K562 (cell line): Measurements from ENCODE around the gene STARD13. TPM values are rescaled to one million over a fixed set of nuclear protein-coding genes. Genes with fewer than 3 reads are reported as not detected.

Experiments used
- CBFB ChIP-seq: sonication (generic); formaldehyde crosslinking; IDR thresholded peaks from 2 replicates; pipeline ENCODE4 v1.4.0; 2020; ENCODE audit warnings: mild to moderate bottlenecking, missing genetic modification reagents
- HNRNPK ChIP-seq: fragments of 200-400 bp; formaldehyde crosslinking; IDR thresholded peaks from one replicate; pipeline ENCODE4 v1.6.1; 2018; ENCODE audit warnings: mild to moderate bottlenecking, low read depth, low read length; ENCODE audit not compliant: poor library complexity, severe bottlenecking
- PTTG1 ChIP-seq: fragments of 450-650 bp; IDR thresholded peaks from 2 replicates; pipeline ENCODE4 v1.6.1; 2016; ENCODE audit warnings: low read depth, mild to moderate bottlenecking, missing genetic modification characterization, missing compliant biosample characterization
- ZBTB7A ChIP-seq: IDR thresholded peaks from 2 replicates; pipeline ENCODE4 v1.6.1; 2011; ENCODE audit warnings: low read depth, mild to moderate bottlenecking, low read length, moderate library complexity, borderline replicate concordance; ENCODE audit not compliant: control insufficient read depth
- ZNF232 ChIP-seq: sonication (generic); formaldehyde crosslinking; IDR thresholded peaks from 2 replicates; pipeline ENCODE4 v1.8.0; 2022; ENCODE audit warnings: mild to moderate bottlenecking, missing genetic modification reagents
- ZNF445 ChIP-seq: fragments of 250-450 bp; sonication (Bioruptor Pico); IDR thresholded peaks from 2 replicates; pipeline ENCODE4 v1.4.0; 2020; ENCODE audit warnings: low read depth, mild to moderate bottlenecking, moderate library complexity
- ZNF830 ChIP-seq: fragments of 250-450 bp; sonication (Bioruptor Pico); IDR thresholded peaks from 2 replicates; pipeline ENCODE4 v1.5.0; 2021; ENCODE audit warnings: mild to moderate bottlenecking
- polyA plus RNA-seq, 8 experiments: library from polyadenylated mRNA; depleted of rRNA in 4 of 8; stranded (reverse) in 5 of 8; unstranded in 3 of 8; fragments of >200 nt; fragmentation: Nextera tagmentation in 2 of 8; fragmentation: Illumina TruSeq in 1 of 8; extraction: Ambion mirVana in 2 of 8; extraction: Trizol in 1 of 8; gene quantifications; 2 replicates each; pipeline versions ENCODE4 v1.2.1 to v1.2.3, GENCODE V29; 2011 to 2014; ENCODE audit warnings: inconsistent platforms in 1 of 8, missing spikeins in 1 of 8
- total RNA-seq, 7 experiments: library from RNA; depleted of rRNA in 6 of 7; stranded (reverse); fragments of >200 nt in 6 of 7; fragmentation: Illumina TruSeq in 2 of 7; extraction: Trizol in 2 of 7; gene quantifications; 2 replicates each; pipeline versions ENCODE4 v1.2.1 to v1.2.3, GENCODE V29; 2011 to 2021; ENCODE audit warnings: low replicate concordance in 1 of 7
- TF ChIP-seq, protein P1 (sequence below): fragments of 250-450 bp; sonication (Bioruptor Pico); IDR thresholded peaks from 2 replicates; pipeline ENCODE4 v1.8.0; 2022; ENCODE audit warnings: inconsistent platforms, mild to moderate bottlenecking, moderate library complexity, borderline replicate concordance
- TF ChIP-seq, protein P2 (sequence below): sonication (generic); formaldehyde crosslinking; IDR thresholded peaks from 2 replicates; pipeline ENCODE4 v1.8.1; 2023; ENCODE audit warnings: mild to moderate bottlenecking, missing genetic modification reagents

The STARD13 gene
- total and polyA plus RNA-seq, 9 of the 15 experiments (the other 6 are each of a cell fraction or from before 2014, with no cell fraction given), result 0.11 TPM; not detected in 8

DNA sequence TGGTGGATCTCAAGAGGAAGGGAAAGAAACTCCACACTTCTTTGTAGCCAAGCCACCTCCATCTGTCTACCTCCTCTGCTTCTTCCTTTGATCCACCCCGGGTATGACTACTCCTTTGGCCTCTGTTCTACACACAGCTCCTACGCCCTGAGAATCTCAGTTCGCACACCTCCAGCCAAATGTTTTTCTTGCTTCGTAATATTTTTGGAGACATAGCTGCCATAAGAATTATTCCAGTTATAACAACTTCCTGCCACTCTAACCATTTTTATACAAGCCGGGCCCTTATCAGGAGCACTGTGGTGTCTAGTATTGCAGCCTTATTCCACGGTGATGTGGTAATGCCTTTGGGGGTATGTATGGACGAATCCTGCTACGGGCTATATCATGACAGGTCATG, 126.7 kb downstream of the STARD13 start (continued):
- TF ChIP-seq PTTG1 (tag) (no peak), ZNF445 (CRISPR knock-in tag) (no peak), ZNF830 (CRISPR knock-in tag) (no peak), ZBTB7A (no peak), HNRNPK (no peak), ZNF232 (no peak), CBFB (CRISPR knock-in tag) (no peak)
- TF ChIP-seq, protein P1, sequence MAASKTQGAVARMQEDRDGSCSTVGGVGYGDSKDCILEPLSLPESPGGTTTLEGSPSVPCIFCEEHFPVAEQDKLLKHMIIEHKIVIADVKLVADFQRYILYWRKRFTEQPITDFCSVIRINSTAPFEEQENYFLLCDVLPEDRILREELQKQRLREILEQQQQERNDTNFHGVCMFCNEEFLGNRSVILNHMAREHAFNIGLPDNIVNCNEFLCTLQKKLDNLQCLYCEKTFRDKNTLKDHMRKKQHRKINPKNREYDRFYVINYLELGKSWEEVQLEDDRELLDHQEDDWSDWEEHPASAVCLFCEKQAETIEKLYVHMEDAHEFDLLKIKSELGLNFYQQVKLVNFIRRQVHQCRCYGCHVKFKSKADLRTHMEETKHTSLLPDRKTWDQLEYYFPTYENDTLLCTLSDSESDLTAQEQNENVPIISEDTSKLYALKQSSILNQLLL (CRISPR knock-in tag), result no peak
- TF ChIP-seq, protein P2, sequence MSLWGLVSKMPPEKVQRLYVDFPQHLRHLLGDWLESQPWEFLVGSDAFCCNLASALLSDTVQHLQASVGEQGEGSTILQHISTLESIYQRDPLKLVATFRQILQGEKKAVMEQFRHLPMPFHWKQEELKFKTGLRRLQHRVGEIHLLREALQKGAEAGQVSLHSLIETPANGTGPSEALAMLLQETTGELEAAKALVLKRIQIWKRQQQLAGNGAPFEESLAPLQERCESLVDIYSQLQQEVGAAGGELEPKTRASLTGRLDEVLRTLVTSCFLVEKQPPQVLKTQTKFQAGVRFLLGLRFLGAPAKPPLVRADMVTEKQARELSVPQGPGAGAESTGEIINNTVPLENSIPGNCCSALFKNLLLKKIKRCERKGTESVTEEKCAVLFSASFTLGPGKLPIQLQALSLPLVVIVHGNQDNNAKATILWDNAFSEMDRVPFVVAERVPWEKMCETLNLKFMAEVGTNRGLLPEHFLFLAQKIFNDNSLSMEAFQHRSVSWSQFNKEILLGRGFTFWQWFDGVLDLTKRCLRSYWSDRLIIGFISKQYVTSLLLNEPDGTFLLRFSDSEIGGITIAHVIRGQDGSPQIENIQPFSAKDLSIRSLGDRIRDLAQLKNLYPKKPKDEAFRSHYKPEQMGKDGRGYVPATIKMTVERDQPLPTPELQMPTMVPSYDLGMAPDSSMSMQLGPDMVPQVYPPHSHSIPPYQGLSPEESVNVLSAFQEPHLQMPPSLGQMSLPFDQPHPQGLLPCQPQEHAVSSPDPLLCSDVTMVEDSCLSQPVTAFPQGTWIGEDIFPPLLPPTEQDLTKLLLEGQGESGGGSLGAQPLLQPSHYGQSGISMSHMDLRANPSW (CRISPR knock-in tag), result no peak
